Left renal cortex interstitium (tissue), 4 donors: ENCODE results near the gene NUBPL. TPM values are rescaled to one million over a fixed set of nuclear protein-coding genes. Genes with fewer than 3 reads are reported as not detected.
"Not testable (repeated sequence)": the region's sequence is repeated elsewhere in the genome, so short reads cannot be mapped to it uniquely, and the experiment has no call there.

Experiments
- DNase-seq, 4 donors: peaks; one replicate each; pipeline ENCODE4 v3.0.0-alpha.2; 2013; ENCODE audit warnings: low read depth in 4 of 4, low spot score in 2 of 4, missing footprints in 1 of 4
- polyA plus RNA-seq, 4 donors: library from polyadenylated mRNA; unstranded; fragments of 120-200 nt; gene quantifications; one replicate each; pipeline ENCODE4 v1.2.1, GENCODE V29; 2013; ENCODE audit not compliant: insufficient read length in 4 of 4

Gene NUBPL
- polyA plus RNA-seq, 4 donors: 13.3 to 18.5 (median 15.8) TPM

DNA sequence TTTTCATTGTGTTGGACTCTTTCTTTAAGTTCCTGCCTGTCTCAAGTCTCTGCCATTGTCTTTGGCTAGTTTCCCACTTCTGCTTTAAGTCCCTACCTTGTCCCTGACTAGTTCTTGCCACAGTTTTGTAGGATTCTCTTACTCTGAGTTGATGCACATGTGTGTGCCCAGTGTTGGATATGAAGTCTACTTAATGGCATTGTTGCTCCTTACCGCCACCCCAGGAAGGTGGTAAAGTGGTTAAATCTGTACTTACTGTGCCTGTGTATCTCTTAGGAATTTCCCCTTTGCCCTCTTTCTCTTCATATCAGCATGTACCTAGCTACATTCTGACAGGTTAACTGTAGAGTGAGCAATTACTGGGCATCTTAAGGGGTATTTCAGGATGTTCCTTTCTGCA, 227.1 kb downstream of the NUBPL start:
- no peak for DNase-seq

DNA sequence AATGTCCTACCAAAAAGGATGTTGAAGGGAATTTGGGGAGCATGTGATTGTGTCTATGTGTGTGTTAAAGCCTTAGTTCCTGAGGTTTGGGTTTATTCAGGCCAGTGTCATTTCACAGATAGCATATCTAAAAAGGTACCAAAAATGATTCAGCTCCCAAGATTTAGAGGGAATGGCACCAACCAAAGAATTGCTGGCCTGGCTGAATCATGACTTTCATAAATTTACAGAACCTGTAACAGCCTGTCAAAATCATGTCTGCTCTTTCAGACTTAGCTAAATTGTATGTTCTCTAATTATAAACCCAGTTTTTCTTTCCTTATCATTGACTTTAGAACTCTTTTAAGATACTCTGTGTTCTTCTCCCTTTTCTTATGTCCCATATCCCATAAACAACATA, 231.5 kb downstream of the NUBPL start:
- no peak for DNase-seq

DNA sequence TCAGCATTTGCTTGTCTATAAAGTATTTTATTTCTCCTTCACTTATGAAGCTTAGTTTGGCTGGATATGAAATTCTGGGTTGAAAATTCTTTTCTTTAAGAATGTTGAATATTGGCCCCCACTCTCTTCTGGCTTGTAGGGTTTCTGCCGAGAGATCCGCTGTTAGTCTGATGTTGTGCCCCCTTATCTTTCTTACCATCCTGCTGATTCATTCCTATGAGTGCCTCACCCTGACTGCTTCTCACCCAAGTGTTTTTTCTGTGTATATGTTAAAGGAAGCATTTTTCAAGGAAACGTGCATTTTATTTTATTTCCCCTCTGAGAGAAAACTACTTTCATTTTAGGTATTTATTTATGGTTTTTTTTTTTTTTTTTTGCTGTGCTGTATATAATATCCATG, 236.7 kb downstream of the NUBPL start:
- DNase-seq: not testable (repeated sequence)

DNA sequence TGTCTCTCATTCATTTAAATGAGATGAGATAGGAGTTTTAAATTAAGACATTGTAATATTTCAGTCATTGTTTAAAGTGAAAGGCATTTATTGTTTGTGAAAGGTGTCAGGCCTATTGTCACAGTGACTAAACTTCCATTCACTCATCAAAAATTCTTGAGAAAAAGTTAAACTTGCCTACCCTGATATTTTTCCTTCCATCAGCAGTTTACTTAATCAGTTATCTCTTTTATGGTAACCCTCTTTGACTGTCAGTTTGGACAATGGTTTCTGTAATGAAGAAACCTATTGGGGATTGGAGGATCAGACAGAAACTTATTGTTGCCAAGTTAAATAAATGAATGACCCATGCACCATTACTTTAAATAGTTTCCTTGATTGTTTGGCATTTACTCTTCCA, 241.6 kb downstream of the NUBPL start:
- DNase-seq: no peak

DNA sequence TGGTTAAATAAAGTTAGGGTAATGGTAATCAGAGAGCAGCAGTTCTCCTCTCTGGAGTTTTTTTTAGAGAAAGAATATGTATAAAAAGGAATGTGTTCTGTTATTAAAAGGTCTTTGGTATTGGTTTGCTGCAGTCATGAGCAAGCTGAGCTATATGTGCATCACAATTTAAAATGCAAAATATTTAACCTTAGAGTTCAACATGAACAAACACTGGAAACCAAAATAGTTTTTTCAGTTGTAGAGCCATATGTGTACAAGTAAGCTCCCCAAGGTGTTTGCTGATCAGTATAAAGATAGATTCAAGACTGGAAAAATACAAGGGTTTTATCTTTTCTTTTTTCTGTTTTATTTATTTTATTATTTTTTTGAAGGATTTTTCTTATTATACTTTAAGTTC, 245.0 kb downstream of the NUBPL start:
- DNase-seq: no peak

DNA sequence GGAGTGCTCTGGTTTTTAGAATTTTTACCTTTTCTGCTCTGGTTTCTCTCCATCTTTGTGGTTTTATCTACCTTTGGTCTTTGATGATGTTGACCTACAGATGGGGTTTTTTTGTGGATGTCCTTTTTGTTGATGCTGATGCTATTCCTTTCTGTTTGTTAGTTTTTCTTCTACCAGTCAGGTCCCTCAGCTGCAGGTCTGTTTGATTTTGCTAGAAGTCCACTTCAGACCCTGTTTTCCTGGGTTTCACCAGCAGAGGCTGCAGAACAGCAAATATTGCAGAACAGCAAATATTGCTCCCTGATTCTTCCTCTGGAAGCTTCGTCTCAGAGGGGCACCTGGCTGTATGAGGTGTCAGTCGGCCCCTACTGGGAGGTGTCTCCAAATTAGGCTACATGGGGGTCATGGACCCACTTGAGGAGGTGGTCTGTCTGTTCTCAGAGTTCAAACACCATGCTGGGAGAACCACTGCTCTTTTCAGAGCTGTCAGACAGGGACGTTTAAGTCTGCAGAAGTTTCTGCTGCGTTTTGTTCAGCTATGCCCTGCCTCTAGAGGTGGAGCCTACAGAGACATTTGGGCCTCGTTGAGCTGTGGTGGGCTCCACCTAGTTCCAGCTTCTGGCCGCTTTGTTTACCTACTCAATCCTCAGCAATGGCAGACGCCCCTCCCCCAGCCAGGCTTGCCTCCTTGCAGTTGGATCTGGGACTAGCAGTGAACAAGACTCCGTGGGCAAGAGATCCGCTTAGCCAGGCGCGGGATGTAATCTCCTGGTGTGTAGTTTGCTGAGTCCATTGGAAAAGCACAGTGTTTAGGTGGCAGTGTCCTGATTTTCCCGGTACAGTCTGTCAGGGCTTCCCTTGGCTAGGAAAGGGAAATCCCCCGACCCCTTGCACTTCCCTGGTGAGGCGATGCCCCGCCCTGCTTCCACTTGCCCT, 250.8 kb downstream of the NUBPL start:
- DNase-seq: not testable (repeated sequence)

DNA sequence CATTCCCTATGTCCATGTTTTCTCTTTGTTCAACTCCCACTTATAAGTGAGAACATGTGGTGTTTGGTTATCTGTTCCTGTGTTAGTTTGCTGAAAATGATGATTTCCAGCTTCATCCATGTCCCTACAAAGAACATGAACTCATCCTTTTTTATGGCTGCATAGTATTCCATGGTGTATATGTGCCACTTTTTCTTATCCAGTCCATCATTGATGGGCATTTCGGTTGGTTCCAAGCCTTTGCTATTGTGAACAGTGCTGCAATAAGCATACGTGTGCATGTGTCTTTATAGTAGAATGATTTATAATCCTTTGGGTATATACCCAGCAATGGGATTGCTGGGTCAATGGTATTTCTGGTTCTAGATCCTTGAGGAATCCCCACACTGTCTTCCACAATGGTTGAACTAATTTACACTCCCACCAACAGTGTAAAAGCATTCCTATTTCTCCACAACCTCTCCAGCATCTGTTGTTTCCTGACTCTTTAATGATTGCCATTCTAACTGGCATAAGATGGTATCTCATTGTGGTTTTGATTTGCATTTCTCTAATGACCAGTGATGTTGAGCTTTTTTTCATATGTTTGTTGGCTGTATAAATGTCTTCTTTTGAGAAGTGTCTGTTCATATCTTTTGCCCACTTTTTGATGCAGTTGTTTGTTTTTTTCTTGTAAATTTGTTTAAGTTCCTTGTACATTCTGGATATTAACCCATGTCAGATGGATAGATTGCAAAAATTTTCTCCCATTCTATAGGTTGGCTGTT, 252.7 kb downstream of the NUBPL start:
- DNase-seq: not testable (repeated sequence)

DNA sequence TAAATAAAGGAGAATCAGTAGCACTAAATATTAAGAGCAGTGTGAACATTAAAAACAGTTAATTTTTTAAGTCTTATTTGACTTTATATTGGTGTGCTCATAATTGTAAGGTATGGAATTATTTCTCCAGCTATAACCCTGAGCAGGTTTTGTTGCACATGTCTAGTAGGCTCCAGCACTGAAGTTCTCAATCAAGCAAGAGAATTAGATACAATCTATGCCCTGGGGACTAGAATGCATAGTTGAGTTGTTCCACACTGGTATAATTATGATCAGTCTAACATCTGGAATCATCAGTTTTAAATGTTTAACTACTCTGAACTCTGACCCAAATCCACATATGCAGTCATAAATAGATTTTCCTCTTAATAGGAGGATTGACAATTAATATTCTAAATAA, 258.1 kb downstream of the NUBPL start:
- no peak for DNase-seq

DNA sequence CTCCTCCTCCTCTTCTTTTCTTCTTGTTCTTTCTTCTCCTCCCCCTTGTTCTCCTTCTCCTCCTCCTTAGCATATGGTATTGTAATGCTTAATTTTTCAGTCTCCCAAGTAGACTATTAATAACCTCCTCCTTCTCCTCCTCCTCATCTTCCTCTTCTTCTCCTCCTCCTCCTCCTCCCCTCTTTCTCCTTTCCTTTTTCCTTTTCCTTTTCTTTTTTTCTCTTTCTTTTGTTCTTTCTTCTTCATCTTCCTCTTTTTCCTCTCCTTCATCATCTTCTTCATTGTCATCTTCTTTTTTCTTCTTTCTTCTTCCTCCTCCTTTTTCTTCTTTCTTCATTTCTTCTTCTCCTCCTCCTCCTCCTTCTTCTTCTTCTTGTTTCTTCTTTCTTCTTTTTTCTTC, 264.3 kb downstream of the NUBPL start:
- no peak for DNase-seq

DNA sequence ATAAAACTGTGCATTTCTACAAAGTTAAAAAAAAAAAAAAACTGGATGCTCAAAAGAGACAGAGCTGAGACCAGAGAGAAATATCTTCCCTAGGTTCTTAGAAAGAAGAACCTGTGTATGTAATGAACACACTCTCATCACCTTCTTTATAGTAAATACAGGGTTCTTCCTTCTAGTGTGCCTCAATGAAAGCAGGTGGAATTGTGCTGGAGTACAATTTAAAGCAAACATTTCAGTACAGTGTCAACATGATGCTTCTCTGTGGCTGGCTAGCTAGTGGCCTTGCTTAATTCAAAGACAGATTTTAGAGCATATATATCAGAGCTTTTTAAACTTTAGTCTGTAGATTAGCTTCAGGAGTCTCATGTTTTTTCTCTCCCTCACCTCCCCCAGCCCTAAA, 266.1 kb downstream of the NUBPL start:
- DNase-seq: no peak

DNA sequence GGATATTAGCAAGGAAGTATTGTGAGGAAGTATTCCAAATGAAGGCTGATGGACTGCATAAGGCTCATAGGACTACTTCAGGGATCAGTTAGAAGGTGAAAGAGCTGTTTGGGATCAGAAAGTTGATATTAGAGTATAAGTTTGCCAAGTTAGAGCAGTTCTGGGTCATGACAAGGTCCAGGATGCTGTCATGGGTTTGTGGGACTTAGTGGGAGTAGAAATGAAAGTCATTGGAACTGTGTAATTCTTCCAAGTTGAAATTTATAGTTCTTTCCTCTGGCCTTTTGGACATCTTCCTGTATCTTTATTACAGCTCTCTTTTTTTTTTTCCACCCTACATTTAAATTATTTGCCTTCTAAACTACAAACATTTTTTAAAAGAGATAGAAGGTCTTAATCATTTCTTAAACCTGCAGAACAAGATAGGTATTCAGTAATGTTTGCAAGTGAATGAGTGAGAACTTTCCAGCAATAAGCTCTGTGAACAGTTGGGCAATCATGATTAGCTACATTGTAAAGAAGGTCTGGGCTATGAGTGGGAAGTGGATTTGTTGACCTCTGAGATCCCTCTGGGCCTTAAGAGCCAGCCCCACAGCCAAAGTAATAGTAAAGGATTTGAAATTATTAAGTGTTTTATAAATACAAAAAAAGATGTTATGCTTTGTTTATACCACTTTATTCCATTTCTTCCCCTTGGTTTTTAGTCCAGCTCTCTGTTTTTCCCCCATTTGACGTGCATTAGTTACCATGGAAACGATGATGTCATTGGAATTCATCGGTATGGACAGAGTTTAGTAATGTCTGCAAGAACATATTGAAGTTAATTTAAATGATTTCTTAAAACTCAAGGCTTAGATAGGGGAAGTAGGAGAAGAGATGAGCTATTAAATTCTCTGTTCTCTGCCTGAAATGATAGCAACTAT, 268.0 kb downstream of the NUBPL start:
- DNase-seq: no peak

DNA sequence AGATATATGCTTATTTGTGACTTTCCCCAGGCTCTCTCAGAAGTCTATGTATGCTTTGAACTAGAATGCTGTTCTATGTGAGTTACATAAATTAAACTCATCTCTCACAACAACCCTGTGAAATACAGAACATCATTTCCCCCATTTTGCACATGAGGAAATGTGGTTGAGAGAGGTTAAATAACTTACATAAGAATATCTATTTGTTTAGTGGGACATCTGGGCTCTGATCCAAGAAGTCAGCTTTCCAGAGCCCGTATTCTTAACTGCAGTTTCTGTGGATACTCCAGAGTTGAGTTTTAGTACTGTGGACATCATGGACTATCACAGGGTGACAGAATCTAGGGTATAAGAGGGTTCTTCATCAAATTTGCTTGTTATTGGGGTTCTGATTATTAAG, 273.4 kb downstream of the NUBPL start:
- no peak for DNase-seq

DNA sequence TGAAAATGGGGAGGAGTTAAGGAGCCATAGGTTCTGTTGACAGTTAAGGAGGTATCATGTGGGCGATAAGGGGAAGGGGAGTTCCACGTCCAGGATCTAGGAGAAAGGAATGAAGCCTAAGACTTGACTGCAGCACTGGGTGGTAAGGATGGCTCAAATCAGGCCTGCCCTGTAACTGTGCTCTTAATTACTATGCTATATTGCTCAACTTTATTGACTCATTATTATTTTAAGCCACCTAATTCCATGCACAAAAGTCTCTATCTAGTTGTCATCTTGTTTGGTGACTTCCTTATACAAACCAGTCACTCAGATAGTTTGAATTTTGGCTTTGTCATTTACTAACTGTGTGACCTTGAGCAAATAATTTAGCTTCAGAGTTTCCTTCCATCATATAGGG, 273.8 kb downstream of the NUBPL start:
- DNase-seq: no peak

DNA sequence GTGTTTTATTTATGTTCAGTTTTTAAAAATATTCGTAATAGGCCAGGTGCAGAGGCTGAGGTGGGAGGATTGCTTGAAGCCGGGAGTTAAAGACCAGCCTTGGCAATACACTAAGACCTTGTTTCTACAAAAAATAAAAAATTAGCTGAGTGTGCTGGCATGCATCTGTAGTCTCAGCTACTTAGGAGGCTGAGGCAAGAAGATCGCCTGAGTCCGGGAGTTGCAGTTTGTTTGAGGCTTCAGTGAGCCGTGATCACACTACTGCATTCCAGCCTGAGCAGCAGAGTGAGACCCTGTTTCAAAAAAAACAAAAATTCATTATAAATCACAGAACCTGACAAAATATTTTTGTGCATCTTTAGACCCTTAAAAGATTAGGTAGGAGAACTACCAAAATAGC, 275.8 kb downstream of the NUBPL start:
- DNase-seq: no peak

DNA sequence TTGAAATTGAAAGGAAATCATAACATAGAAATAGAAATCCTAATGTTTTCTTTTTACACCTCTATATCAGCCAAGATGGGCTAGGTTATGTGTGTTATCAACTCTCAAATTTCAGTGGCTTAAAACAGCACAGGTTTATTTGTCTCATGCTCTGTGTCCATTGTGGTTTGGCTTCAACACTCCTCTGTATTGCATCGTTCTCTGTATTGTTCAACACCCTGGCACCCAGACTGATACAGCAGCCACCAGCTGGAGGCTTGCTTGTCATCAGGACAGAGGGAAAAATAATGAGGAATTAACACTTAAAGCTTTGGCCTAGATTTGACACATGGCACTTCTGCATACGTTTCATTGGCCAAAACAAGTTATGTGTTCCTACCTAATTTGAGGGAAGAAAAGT, 281.7 kb downstream of the NUBPL start:
- no peak for DNase-seq

DNA sequence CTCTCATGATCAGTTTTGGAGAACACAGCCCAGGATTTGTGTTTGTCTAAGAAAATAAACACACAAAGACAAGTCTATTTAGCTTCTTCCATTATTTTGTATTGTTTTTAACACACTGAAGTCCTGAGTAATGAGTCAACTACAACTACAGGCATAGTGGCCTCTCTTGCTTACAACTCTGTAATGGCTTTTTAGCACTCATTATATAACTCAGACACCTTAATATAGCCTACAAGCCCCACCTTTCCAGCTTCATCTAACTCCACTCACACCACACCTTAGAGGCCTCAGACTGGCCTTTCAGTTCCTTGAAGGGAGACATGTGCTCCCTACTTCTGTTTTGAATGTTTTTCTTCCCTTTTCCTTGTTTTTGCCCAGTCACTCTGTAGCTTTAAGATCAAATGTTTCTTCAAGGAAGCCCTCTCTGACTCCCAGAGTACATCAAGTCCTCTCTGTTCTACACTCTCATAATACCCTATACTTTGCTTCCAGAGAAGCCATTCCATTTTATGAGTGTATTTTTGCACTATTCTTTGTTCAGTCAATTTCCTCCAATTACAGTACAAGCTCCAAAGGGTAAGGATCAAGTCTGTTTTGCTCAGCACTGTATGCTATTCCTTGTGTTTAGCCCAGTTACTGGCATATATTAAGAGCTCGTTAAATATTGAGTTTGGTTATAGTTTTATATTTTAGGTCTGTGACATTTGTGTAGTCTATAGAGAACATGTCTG, 282.3 kb downstream of the NUBPL start:
- no peak for DNase-seq

DNA sequence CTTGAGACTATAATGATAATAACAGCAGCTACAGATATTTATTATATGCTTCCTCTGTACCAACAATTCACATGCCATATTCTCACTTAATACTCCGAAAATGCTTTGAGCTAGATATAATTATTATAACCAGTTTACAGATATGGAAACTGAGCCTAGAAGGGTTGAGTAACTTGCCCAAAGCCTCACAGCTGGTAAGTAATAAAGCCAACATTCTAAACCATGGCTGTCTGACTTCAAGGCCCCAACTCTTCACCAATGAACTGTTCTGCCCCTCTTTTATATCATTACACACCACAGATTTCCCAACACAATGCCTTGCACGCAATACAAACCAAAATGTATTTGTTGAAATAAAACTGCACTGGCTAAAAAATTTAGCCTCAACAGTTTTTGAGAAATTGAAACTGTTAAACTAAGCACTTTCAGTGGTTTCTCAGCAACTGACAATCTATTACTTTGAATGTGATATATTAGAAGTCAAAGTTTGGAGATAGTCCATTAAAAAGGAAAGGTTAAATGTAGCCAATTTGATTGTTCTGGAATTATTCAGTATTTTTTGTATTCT, 293.4 kb downstream of the NUBPL start:
- no peak for DNase-seq

DNA sequence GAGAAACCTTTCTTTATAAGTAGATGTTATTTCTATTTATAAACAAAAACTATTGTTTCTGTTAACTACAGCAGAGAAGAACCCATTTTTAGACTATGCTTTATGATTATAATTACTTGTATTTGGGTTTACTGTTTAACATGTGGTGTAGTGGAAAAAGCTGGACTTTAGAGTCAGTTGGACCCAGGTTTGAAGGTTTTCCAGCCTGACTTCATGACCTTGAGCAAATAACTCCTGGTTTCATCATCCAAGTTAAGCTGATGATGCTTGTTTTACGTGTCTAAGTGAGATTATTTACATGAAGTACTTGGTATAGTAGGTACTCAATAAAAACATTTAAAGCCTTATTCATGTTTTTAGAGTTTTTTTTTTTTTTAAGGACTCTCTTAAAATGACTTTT, 294.1 kb downstream of the NUBPL start:
- no peak for DNase-seq

DNA sequence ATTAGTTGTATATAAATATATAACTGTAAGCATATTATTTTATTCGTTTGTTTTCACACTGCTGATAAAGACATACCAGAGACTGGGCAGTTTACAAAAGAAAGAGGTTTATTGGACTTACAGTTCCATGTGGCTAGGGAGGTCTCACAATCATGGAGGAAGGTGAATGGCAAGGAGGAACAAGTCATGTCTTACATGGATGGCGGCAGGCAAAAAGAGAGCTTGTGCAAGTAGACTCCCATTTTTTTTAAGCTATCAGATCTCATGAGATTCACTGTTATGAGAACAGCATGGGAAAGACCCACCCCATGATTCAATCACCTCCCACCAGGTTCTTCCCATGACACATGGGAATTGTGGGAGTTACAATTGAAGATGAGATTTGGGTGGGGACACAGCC, 294.8 kb downstream of the NUBPL start:
- DNase-seq: not testable (repeated sequence)

DNA sequence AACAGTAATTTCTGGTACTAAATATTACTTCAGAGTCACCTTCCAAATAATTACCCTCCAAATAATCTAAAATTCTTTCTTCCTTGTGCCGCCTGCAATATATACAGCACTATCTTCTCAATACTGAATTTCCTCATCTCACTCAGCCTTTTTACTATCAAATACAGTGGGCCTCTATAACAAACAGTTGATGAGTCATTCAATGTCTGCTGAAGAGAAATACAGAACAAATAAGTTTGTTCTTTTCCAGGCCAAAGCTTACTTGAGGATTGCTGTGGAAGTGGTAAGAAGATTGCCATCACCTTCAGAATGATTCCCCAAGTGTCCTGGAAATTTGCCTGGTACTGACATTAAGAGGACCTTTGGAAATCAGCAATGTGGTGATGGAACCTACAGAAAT, 297.7 kb downstream of the NUBPL start:
- DNase-seq: no peak
